ENCODE results near the gene RPP38. TPM values are rescaled to one million over a fixed set of nuclear protein-coding genes. Genes with fewer than 3 reads are reported as not detected.
A peak's percentile ranks its signal among the peaks of the same experiment; 100 is the strongest.

Gene RPP38
- total and polyA plus RNA-seq, 4 donors = 7.2 to 12.0 (median 8.2) TPM

DNA sequence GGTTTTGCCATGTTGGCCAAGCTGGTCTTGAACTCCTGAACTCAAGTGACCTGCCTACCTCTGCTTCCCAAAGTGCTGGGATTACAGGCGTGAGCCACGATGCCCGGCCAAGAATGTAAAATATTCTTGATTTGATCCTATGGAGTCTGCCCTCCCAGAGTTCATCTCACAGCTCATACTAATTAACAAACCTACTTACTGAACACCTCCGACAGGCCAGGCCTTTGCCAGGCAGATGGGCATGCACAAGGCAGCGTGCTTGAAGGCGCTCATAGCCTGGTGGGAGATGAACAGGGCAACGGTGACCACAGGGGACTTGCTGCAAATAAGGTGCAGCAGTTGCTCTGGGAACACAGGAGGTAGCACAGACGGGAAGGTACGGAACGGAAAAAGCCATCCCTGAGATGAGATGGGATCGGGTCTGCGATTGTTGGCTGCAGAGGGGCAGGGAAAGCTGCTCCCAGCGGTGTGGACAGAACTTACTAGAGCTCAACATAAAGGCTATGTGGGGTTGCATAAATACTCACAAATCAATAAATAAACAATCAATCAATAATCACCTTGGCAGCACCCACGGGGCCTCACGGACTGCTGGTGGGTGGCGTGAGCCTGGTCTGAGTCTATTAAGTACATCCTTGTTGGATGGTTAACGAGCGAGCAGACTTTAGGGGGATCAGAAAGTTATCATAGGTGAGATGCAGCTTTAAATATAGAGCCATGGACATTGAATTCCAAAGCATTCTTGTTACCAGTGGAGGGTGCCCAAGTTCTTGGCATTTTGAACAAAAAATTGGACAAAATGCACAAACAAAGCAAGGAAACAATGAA, 13.3 kb upstream of the RPP38 start:
- H3K36me3 ChIP-seq (ENCODE audit: control insufficient read depth in 4 of 4, insufficient read depth in 3 of 4, low read depth in 1 of 4, low read length in 3 of 4) = no peaks in the 10 kb centered on the region
- H3K27ac ChIP-seq (ENCODE audit: low read depth in 1 of 2, low read length in 2 of 2) = no peak overlapping the region
- H3K9ac ChIP-seq (ENCODE audit: low read depth in 1 of 2, low read length in 2 of 2) = peak overlapping the region in 1 of 2 donors; percentile 47
- WGBS = 82% methylated on average over 18 of the region's 18 CpGs
- H3K27me3 ChIP-seq (ENCODE audit: control insufficient read depth in 4 of 4, insufficient read depth in 4 of 4, low read length in 3 of 4) = no peaks in the 10 kb centered on the region
- H3K9me3 ChIP-seq (ENCODE audit: control insufficient read depth in 4 of 4, low read length in 3 of 4) = no peaks in the 10 kb centered on the region
- peaks cover 0 to 15% (median 10%) of the 10 kb centered on the region in 4 donors for H3K4me1 ChIP-seq (ENCODE audit: control insufficient read depth in 4 of 4, insufficient read depth in 4 of 4, low read length in 3 of 4)
- DNase-seq (ENCODE audit: low spot score) = no peak
- H3K4me3 ChIP-seq (ENCODE audit: low read depth in 1 of 3, low read length in 3 of 3) = peak overlapping the region; percentile 24 to 62 (median 43)
- no peak for TF ChIP-seq ZBTB33 (IDR thresholded peaks at IDR 0.05)

GRCh38 chr10:15084502-15084922, 12.6 kb upstream of the RPP38 start:
- Histone ChIP-seq H3K9me3 (ENCODE audit: control insufficient read depth in 4 of 4, low read length in 3 of 4) (no peaks in the 10 kb centered on the region), H3K4me1 (ENCODE audit: control insufficient read depth in 4 of 4, insufficient read depth in 4 of 4, low read length in 3 of 4) (peaks cover 0 to 15% (median 10%) of the 10 kb centered on the region in 4 donors), H3K27me3 (ENCODE audit: control insufficient read depth in 4 of 4, insufficient read depth in 4 of 4, low read length in 3 of 4) (no peaks in the 10 kb centered on the region), H3K36me3 (ENCODE audit: control insufficient read depth in 4 of 4, insufficient read depth in 3 of 4, low read depth in 1 of 4, low read length in 3 of 4) (no peaks in the 10 kb centered on the region), H3K27ac (ENCODE audit: low read depth in 1 of 2, low read length in 2 of 2) (no peak overlapping the region), H3K9ac (ENCODE audit: low read depth in 1 of 2, low read length in 2 of 2) (peak overlapping the region in 1 of 2 donors; percentile 47), H3K4me3 (ENCODE audit: low read depth in 1 of 3, low read length in 3 of 3) (peak overlapping the region; percentile 24 to 62 (median 43))
- WGBS = 25% methylated on average over 7 of the region's 7 CpGs
- TF ChIP-seq REST (IDR thresholded peaks at IDR 0.05) (peak; percentile 28), ZBTB33 (IDR thresholded peaks at IDR 0.05) (peak; percentile 32), ATF3 (IDR thresholded peaks at IDR 0.05) (peak; percentile 23), JUND (IDR thresholded peaks at IDR 0.05) (peak in 1 of 2 donors; percentile 44), SP1 (IDR thresholded peaks at IDR 0.05) (peak; percentile 82), NR2F2 (IDR thresholded peaks at IDR 0.05) (no peak), TAF1 (conservative IDR thresholded peaks at IDR 0.05) (no peak), MAX (IDR thresholded peaks at IDR 0.05) (no peak), EGR1 (IDR thresholded peaks at IDR 0.05; ENCODE audit: low read depth in 2 of 2) (no peak), GABPA (IDR thresholded peaks at IDR 0.05 in 1 of 2, conservative IDR thresholded peaks at IDR 0.05 in 1 of 2) (no peak), RAD21 (IDR thresholded peaks at IDR 0.05) (peak in 1 of 2 donors; percentile 44), FOXA1 (IDR thresholded peaks at IDR 0.05) (peak; percentile 55), FOXA2 (IDR thresholded peaks at IDR 0.05) (peak; percentile 87), YY1 (IDR thresholded peaks at IDR 0.05) (no peak), RXRA (IDR thresholded peaks at IDR 0.05) (no peak), HNF4A (conservative IDR thresholded peaks at IDR 0.05) (peak; percentile 39 to 55), HNF4G (IDR thresholded peaks at IDR 0.05) (no peak)
- TF ChIP-seq, protein P1, sequence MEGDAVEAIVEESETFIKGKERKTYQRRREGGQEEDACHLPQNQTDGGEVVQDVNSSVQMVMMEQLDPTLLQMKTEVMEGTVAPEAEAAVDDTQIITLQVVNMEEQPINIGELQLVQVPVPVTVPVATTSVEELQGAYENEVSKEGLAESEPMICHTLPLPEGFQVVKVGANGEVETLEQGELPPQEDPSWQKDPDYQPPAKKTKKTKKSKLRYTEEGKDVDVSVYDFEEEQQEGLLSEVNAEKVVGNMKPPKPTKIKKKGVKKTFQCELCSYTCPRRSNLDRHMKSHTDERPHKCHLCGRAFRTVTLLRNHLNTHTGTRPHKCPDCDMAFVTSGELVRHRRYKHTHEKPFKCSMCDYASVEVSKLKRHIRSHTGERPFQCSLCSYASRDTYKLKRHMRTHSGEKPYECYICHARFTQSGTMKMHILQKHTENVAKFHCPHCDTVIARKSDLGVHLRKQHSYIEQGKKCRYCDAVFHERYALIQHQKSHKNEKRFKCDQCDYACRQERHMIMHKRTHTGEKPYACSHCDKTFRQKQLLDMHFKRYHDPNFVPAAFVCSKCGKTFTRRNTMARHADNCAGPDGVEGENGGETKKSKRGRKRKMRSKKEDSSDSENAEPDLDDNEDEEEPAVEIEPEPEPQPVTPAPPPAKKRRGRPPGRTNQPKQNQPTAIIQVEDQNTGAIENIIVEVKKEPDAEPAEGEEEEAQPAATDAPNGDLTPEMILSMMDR (IDR thresholded peaks at IDR 0.05; ENCODE audit: low read depth, low read length, missing input control) = no peak
- no peak for DNase-seq (ENCODE audit: low spot score)

Measured in liver (tissue), 9 donors.